Measurements from ENCODE around the gene C6orf132. TPM values are rescaled to one million over a fixed set of nuclear protein-coding genes. Genes with fewer than 3 reads are reported as not detected.

Gene C6orf132
- total RNA-seq, 4 donors from 2014 or later = 0.05 to 0.16 TPM; not detected in 2

DNA sequence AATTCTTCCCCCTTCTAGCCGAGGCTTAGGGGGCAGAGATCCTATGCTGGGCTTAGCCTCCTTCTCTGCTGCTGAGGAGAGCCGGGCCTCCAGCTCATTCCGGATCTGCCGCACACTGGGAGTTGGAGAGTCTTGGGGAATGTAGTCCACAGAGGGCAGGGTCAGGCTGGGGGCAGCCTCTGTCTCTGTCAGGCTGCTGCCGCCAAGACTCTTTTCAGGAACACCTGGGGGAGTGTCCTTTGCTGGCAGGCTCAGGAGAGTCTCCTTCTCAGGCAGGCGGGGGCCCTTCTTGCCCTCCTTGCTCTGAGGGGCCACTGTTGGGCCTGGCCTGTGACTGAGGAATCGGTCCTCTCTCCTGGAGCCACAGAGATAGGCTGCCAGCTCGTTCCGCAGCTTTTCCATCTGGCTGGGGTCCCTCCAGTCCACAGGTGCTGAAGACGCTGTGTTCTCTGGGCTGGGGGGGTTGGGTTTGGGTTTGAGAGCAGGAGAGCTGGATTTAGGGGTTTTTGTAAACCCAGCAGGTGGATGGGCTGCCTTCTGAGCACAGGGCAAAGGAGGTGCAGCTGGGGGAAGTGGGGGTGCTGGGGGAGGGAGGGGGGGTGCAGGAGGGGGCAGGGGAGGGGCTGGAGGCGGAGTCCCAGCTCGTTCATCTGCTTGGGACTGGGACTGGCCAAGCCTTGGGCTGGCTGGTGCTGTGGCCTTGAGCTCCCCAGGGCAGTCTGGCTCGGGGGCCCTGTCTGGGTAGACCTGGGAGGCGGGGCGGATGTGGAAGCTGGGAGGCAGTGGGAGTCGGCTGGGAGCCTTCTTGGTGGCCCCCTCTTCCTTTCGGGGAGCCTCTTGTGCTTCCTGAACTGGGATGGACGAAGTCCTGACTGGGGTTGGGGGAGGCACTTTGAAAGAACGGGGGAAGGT, 36.1 kb downstream of the C6orf132 start:
- intact Hi-C loops (cut with DNase I; ENCODE audit: low total_unique reads) (no loop called here), in situ Hi-C loops (cut with MboI; ENCODE audit: low sequenced_read_pairs in 4 of 4) (no loop called here)
- no peaks in the 10 kb centered on the region for H3K36me3 ChIP-seq
- H3K4me3 ChIP-seq = no peak overlapping the region
- no peak for ATAC-seq
- TF ChIP-seq, protein P1, sequence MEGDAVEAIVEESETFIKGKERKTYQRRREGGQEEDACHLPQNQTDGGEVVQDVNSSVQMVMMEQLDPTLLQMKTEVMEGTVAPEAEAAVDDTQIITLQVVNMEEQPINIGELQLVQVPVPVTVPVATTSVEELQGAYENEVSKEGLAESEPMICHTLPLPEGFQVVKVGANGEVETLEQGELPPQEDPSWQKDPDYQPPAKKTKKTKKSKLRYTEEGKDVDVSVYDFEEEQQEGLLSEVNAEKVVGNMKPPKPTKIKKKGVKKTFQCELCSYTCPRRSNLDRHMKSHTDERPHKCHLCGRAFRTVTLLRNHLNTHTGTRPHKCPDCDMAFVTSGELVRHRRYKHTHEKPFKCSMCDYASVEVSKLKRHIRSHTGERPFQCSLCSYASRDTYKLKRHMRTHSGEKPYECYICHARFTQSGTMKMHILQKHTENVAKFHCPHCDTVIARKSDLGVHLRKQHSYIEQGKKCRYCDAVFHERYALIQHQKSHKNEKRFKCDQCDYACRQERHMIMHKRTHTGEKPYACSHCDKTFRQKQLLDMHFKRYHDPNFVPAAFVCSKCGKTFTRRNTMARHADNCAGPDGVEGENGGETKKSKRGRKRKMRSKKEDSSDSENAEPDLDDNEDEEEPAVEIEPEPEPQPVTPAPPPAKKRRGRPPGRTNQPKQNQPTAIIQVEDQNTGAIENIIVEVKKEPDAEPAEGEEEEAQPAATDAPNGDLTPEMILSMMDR (IDR thresholded peaks at IDR 0.05 in 4 of 5, conservative IDR thresholded peaks at IDR 0.05 in 1 of 5) = no peak
- TF ChIP-seq POLR2A (IDR thresholded peaks at IDR 0.05) = no peak
- H3K27ac ChIP-seq = no peak overlapping the region
- no peaks in the 10 kb centered on the region for H3K4me1 ChIP-seq
- H3K9me3 ChIP-seq = no peaks in the 10 kb centered on the region
- peaks cover 5 to 15% (median 13%) of the 10 kb centered on the region in 3 donors for H3K27me3 ChIP-seq
- DNase-seq = no peak

DNA sequence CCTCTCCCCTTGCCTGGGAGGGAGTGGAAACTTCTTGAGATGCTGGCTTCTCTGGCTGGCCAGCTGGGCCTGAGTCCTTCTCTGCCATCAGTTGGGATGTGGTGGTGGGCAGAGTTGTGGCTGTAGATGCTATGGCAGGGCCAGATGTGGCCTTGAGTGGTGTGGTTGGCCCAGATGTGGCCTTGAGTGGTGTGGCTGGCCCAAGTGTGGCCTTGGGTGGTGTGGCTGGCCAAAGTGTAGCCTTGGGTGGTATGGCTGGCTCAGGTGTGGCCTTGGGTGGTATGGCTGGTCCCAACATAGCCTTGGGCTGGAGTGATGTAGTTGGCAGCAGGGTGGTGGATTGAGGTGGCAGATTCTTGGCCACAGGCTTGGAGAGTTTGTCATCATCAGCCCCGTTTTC, 36.7 kb downstream of the C6orf132 start:
- ATAC-seq (no peak), DNase-seq (no peak)
- H3K36me3 ChIP-seq = no peaks in the 10 kb centered on the region
- peaks cover 5 to 15% (median 13%) of the 10 kb centered on the region in 3 donors for H3K27me3 ChIP-seq
- intact Hi-C loops (cut with DNase I; ENCODE audit: low total_unique reads) (no loop called here), in situ Hi-C loops (cut with MboI; ENCODE audit: low sequenced_read_pairs in 4 of 4) (no loop called here)
- H3K4me3 ChIP-seq = no peak overlapping the region
- TF ChIP-seq POLR2A (IDR thresholded peaks at IDR 0.05) = no peak
- TF ChIP-seq, protein P1 (IDR thresholded peaks at IDR 0.05 in 4 of 5, conservative IDR thresholded peaks at IDR 0.05 in 1 of 5) = no peak
- H3K4me1 ChIP-seq = no peaks in the 10 kb centered on the region
- no peak overlapping the region for H3K27ac ChIP-seq
- H3K9me3 ChIP-seq = no peaks in the 10 kb centered on the region

DNA sequence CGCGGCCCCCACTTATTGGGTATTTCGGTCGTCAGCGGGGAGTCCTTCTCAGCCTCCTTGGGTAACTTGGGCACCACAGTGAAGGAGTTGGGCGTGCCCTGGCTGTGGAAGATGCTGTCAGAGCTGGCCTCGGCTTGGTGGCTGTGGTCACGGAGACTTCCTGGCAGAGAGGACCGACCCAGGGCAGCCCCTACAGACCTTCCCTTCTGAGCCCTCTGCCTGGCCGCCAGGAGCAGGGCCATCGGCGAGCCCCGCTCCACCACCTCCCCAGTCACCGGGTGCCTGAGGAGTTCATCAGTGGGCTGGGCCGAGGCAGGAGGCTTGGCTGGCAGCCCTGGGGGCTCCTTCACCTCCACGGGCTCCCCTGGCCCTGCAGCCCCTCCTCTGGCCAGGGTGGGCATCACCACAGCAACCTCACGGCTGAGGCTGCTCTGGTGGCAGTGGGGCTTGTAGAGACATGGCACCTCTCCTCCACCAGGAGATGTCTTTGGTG, 37.2 kb downstream of the C6orf132 start:
- Histone ChIP-seq H3K9me3 (no peaks in the 10 kb centered on the region), H3K27me3 (peaks cover 5 to 15% (median 13%) of the 10 kb centered on the region in 3 donors), H3K4me1 (no peaks in the 10 kb centered on the region), H3K27ac (no peak overlapping the region), H3K4me3 (no peak overlapping the region), H3K36me3 (no peaks in the 10 kb centered on the region)
- intact Hi-C loops (cut with DNase I; ENCODE audit: low total_unique reads) (no loop called here), in situ Hi-C loops (cut with MboI; ENCODE audit: low sequenced_read_pairs in 4 of 4) (no loop called here)
- ATAC-seq (no peak), DNase-seq (no peak)
- no peak for TF ChIP-seq POLR2A (IDR thresholded peaks at IDR 0.05)
- TF ChIP-seq, protein P1 (IDR thresholded peaks at IDR 0.05 in 4 of 5, conservative IDR thresholded peaks at IDR 0.05 in 1 of 5) = no peak

DNA sequence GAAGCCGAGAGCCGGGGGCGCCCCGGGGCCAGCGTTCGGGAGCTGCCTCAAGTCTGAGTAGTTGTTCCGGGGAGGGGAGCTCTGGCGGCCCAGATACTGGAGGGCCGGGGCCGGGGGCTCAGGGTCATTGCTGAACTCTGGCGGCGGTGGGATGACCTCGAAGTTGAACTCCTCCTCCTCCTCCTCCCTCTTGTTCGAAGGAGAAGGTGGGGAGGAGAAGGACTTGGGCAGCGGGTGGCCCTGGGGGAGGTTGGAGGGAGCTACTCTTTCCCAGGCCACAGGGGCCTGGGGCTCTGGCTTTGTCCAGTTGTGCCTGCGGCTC, 37.7 kb downstream of the C6orf132 start:
- in situ Hi-C loops (cut with MboI; ENCODE audit: low sequenced_read_pairs in 4 of 4) = no loop called here
- intact Hi-C loops (cut with DNase I; ENCODE audit: low total_unique reads) = no loop called here
- Histone ChIP-seq H3K36me3 (no peaks in the 10 kb centered on the region), H3K4me3 (peak overlapping the region; percentile 26 to 51 (median 29)), H3K27ac (no peak overlapping the region), H3K9me3 (no peaks in the 10 kb centered on the region), H3K27me3 (peaks cover 5 to 15% (median 13%) of the 10 kb centered on the region in 3 donors), H3K4me1 (no peaks in the 10 kb centered on the region)
- ATAC-seq (no peak), DNase-seq (no peak)
- TF ChIP-seq, protein P1 (IDR thresholded peaks at IDR 0.05 in 4 of 5, conservative IDR thresholded peaks at IDR 0.05 in 1 of 5) = no peak
- TF ChIP-seq POLR2A (IDR thresholded peaks at IDR 0.05) = no peak
